ENCODE data around the gene NPFF. TPM values are rescaled to one million over a fixed set of nuclear protein-coding genes. Genes with fewer than 3 reads are reported as not detected.

The NPFF gene
- total RNA-seq, 1 donor from 2014 or later: not detected

DNA sequence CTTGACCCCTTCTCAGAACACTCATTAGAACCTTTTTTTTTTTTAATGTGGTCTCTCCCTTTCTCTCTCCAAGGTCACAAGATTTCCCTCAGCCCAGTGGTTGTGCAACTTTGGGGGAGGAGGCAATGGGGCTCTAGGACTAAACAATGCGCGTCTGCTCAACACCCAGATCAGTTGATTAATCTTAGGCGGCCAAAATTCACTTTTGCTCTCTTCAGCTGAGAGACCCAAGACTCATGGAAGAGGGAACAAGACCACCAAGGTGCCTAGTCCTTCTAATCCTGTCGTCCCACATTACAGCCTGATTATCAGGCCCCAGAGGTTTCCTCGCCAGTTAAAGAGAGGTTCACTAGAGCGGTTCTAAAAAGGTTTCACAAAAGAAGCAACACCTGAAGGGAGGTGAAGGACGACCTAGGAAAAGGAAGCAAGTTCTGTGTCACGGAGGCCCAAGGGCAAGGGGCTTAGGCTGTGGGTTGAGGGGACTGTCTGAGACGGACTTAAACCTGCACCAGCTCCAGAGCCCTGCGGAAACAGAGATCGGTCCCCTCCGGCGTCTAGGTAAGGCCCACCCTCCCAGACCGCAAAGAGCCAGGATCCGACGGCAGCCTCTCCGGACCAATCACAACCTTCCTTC is 7.0 kb downstream of the NPFF start:
- DNase-seq (no peak), ATAC-seq (peak; percentile 4)
- intact Hi-C loops (cut with micrococcal nuclease): loop anchor here (5.0 kb wide), 1 partner anchor 178 kb away; the partner anchor contains the start of gene AAAS

DNA sequence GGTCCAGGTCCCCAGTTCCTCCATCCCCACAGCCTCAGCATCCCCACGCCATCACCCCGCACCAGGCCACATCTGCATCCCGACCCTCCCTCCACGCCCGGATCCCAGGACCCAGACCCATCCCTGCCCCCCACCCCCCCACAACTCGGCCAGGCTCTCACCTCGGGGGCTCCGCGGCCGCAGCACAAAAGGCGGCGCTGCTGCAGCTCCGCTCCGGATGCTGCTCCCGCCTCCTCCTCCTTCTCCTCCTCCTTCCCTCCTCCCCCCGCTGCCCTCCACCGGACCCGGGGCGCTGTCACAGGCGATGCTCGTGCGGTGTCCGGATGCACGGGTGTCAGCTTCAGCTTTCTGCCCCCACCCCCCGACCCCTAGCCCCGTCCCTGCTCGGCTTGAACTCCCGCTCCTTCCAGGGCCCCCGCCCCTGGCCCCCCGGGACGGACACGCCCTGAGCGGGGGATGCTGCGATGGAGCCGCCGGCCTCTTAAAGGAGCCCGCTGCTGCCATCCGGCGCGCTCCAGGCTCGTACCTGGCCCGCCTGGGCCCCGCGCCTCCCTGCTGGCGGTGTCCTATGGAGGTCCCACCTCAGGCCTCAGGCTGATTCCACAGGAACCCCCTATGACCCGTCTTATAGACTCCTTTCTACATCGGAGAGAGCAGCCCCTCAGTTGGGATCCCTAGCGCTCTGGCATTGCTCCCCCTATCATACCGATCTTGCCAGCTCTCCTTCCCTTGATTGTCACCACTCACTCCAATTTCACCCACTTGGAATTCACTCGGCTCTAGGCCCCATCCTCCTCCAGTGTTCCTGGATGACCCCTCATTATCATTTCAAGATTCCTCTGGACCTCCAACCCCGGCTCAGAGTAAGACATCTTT is 7.8 kb downstream of the NPFF start, which contains the start of gene MAP3K12:
Gene MAP3K12, minus strand, starts transcription at position 193 of the 876 bp plus-strand sequence. CDS start 12,067 bp downstream, outside the sequence.
- ATAC-seq: peak; percentile 14
- peak; percentile 79 for DNase-seq
- intact Hi-C loops (cut with micrococcal nuclease): loop anchor here (5.0 kb wide), 1 partner anchor 177 kb away; the partner anchor contains the start of gene AAAS

DNA sequence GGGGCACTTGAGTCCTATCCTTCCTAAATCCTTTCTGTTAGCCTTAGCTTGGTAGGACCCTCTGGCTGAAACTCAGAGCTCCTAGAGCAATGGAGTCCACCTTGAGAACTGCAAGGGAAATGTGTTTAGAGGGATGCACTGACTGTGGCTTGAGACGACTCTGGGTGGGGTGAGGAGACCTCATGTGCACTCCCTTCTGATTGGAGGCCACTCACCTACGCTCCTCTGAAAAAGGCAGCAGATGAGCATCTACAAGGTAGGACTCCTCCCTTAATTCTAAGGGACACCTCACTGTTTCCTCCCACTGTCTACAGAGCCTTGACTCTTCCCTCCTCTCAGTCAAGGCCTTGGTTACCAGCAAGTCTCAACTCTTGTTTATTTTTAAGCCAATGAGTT is 9.1 kb downstream of the NPFF start:
- intact Hi-C loops (cut with micrococcal nuclease): no loop called here
- ATAC-seq (no peak), DNase-seq (no peak)

GRCh38 chr12:53497461-53497860 is 9.8 kb downstream of the NPFF start:
- intact Hi-C loops (cut with micrococcal nuclease): no loop called here
- ATAC-seq (no peak), DNase-seq (no peak)

DNA sequence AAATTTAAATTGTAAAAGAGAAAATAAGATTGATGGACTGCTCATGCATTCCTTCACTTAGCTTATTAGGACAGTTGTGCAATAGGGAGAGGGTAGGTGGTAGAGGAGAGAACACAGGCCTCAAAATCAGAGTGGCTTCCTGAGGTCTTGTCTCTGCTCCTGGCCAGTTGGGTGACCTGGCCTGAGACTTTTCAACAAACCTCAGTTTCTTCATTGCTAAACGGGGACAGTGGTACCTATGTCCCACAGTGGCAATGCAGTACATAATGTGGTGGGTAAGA is 10.6 kb downstream of the NPFF start:
- DNase-seq: no peak
- ATAC-seq: no peak
- intact Hi-C loops (cut with micrococcal nuclease): no loop called here

- DNase-seq (peak; percentile 68), ATAC-seq (no peak)
- intact Hi-C loops (cut with micrococcal nuclease): no loop called here
Observed at GRCh38 chr12:53495903-53496751, 11.2 kb downstream of the NPFF start.

GRCh38 chr12:53493610-53494391 is 13.5 kb downstream of the NPFF start:
- no peak for ATAC-seq
- DNase-seq: no peak
- intact Hi-C loops (cut with micrococcal nuclease): no loop called here

GRCh38 chr12:53492830-53493609 is 14.3 kb downstream of the NPFF start:
- DNase-seq (peak; percentile 94), ATAC-seq (peak; percentile 95)
- intact Hi-C loops (cut with micrococcal nuclease): no loop called here

- no peak for DNase-seq
- ATAC-seq: no peak
- intact Hi-C loops (cut with micrococcal nuclease): no loop called here
Observed at GRCh38 chr12:53492188-53492587, 15.1 kb downstream of the NPFF start.

- DNase-seq (no peak), ATAC-seq (no peak)
- intact Hi-C loops (cut with micrococcal nuclease): no loop called here
Observed at GRCh38 chr12:53489242-53489864, 17.9 kb downstream of the NPFF start.

- no peak for ATAC-seq
- intact Hi-C loops (cut with micrococcal nuclease): no loop called here
- DNase-seq: no peak
Observed at GRCh38 chr12:53486736-53487487, 20.4 kb downstream of the NPFF start.

- intact Hi-C loops (cut with micrococcal nuclease): no loop called here
- ATAC-seq: no peak
- DNase-seq: no peak
Observed at GRCh38 chr12:53485955-53486735, 21.1 kb downstream of the NPFF start.

DNA sequence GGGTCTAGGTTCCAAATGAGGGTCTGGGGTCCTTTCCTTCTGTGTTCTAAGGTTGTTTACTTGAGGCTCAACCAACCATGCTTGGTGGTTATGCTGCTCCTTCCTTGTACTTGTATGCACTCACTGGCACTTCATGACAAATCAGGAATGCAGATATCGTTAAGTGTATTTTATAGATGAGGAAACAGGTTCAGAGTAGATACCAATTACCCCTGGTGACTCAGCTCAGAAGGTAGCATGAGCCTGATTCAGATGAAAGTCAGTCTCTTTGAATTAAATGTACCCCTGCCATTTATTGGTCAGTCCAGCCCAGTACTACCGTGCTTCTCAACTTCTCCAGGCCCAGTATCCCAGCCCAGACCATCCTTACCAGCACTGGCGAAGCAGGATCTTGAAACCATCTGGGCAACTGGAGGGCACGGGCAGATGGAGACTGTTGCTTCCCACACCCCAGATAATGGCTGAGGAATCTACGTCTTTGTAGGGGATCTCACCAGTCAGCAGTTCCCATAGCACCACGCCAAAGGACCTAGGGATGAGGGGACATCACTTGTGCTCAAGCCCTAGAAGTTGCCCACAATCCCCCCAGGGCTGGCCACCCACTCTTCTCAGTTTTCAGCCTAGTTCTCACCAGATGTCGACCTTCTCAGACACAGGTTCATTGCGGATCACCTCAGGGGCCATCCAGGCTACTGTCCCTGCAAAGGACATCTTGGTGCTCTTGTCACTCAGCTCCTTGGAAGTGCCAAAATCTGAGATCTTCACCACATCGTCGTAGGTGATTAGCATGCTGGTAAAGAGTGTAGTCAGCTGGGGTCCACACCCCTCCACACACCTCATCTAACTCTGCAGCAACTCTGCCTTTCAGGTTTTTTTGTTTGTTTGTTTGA is 22.4 kb downstream of the NPFF start:
- DNase-seq (no peak), ATAC-seq (no peak)
- intact Hi-C loops (cut with micrococcal nuclease): no loop called here

DNA sequence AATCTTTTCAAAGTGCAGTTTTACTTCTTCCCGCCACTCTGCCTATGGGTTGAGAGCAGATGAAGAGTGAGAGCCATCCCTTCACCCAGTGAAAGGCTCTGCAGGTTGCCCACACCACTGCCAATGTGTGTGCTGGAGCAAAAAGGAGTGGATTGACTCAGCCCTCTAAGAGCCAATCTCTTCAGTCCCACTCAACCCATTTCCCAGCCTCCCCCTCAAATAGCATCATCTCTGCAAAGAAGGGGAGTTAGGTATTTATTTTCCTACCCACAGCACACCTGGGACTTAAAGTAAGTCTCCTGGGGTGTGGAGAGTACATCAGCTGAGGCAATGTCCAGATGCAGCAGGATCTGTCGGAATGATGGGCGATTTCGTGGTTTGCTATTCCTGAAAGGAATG is 23.3 kb downstream of the NPFF start:
- ATAC-seq: no peak
- intact Hi-C loops (cut with micrococcal nuclease): no loop called here
- no peak for DNase-seq

- intact Hi-C loops (cut with micrococcal nuclease): no loop called here
- ATAC-seq (peak; percentile 11), DNase-seq (no peak)
Observed at GRCh38 chr12:53483225-53483978, 23.9 kb downstream of the NPFF start.
